NCI-H524 treated with DMSO at 0.1 percent for 48 hours (cell line): Measurements from ENCODE around the gene OPN1MW2.
"Not testable (repeated sequence)": the region's sequence is repeated elsewhere in the genome, so short reads cannot be mapped to it uniquely, and the experiment has no call there.

Source experiments
- DNase-seq: peaks from one replicate; lab custom pipeline; 2025; lab: John Stamatoyannopoulos, UW

The OPN1MW2 gene

GRCh38 chrX:154269245-154269644, 49.7 kb downstream of the OPN1MW2 start:
- DNase-seq, result not testable (repeated sequence)
